Stimulated activated CD4-positive, alpha-beta T cell treated with anti-CD3 and anti-CD28 coated beads, Interleukin-2, amount 100 ng/mL, for 4 hours (primary cell): ENCODE results near the gene LRBA.
"Not testable (repeated sequence)": the region's sequence is repeated elsewhere in the genome, so short reads cannot be mapped to it uniquely, and the experiment has no call there.

Source experiments
- DNase-seq: peaks from one replicate; pipeline ENCODE4 v3.0.0-alpha.2; 2020; ENCODE audit warnings: low read depth

The LRBA gene

GRCh38 chr4:151015459-151016347 is 619 bp upstream of the LRBA start:
- DNase-seq, result peak; percentile 72

- DNase-seq, result no peak
Measured at GRCh38 chr4:151013944-151014343, 1.1 kb downstream of the LRBA start.

GRCh38 chr4:151013491-151013890 is 1.6 kb downstream of the LRBA start:
- DNase-seq, result no peak

GRCh38 chr4:151012820-151013219 is 2.3 kb downstream of the LRBA start:
- DNase-seq, result no peak

- DNase-seq, result no peak
Measured at GRCh38 chr4:151012376-151012775, 2.7 kb downstream of the LRBA start.

GRCh38 chr4:151004222-151004621 is 10.9 kb downstream of the LRBA start:
- DNase-seq, result no peak

- no peak for DNase-seq
Measured at GRCh38 chr4:151000747-151001429, 14.2 kb downstream of the LRBA start.

GRCh38 chr4:150999086-150999485 is 16.0 kb downstream of the LRBA start:
- DNase-seq, result no peak

- no peak for DNase-seq
Measured at GRCh38 chr4:150997141-150997540, 17.9 kb downstream of the LRBA start.

- no peak for DNase-seq
Measured at GRCh38 chr4:150994721-150995120, 20.4 kb downstream of the LRBA start.

GRCh38 chr4:150993577-150993976 is 21.5 kb downstream of the LRBA start:
- DNase-seq, result not testable (repeated sequence)

GRCh38 chr4:150990993-150991392 is 24.1 kb downstream of the LRBA start:
- DNase-seq, result no peak

GRCh38 chr4:150990250-150990649 is 24.8 kb downstream of the LRBA start:
- no peak for DNase-seq

GRCh38 chr4:150988238-150988637 is 26.8 kb downstream of the LRBA start:
- DNase-seq, result no peak

GRCh38 chr4:150987204-150987603 is 27.9 kb downstream of the LRBA start:
- no peak for DNase-seq

GRCh38 chr4:150986085-150986484 is 29.0 kb downstream of the LRBA start:
- DNase-seq, result no peak

GRCh38 chr4:150983851-150984250 is 31.2 kb downstream of the LRBA start:
- no peak for DNase-seq

GRCh38 chr4:150982557-150983233 is 32.4 kb downstream of the LRBA start:
- no peak for DNase-seq

- no peak for DNase-seq
Measured at GRCh38 chr4:150978738-150979575, 36.1 kb downstream of the LRBA start.

- no peak for DNase-seq
Measured at GRCh38 chr4:150976478-150977118, 38.5 kb downstream of the LRBA start.

- no peak for DNase-seq
Measured at GRCh38 chr4:150974750-150975149, 40.3 kb downstream of the LRBA start.
